H9 (cell line): ENCODE results near the gene KRT80. TPM values are rescaled to one million over a fixed set of nuclear protein-coding genes. Genes with fewer than 3 reads are reported as not detected.

Experiments
- DNase-seq: peaks from one replicate; pipeline ENCODE4 v3.0.0-alpha.2; 2017
- H2AFZ ChIP-seq: one replicate; pipeline ENCODE4 v1.6.1; 2013; ENCODE audit warnings: mild to moderate bottlenecking, low read length, control low read depth, moderate library complexity
- H2AK5ac ChIP-seq: 2 replicates; pipeline ENCODE4 v1.6.1; 2013; ENCODE audit warnings: low read length, control low read depth, mixed read lengths; ENCODE audit not compliant: insufficient read length
- H2BK120ac ChIP-seq: one replicate; pipeline ENCODE4 v1.6.1; 2013; ENCODE audit warnings: low read depth, mild to moderate bottlenecking, low read length, control low read depth, inconsistent platforms; ENCODE audit not compliant: poor library complexity, severe bottlenecking
- H2BK12ac ChIP-seq: 2 replicates; pipeline ENCODE4 v1.6.1; 2013; ENCODE audit warnings: low read length, control low read depth, mixed read lengths, low read depth; ENCODE audit not compliant: insufficient read length
- H2BK15ac ChIP-seq: 2 replicates; pipeline ENCODE4 v1.6.1; 2013; ENCODE audit warnings: low read depth, low read length, control low read depth
- H2BK20ac ChIP-seq: one replicate; pipeline ENCODE4 v1.6.1; 2013; ENCODE audit warnings: low read depth, mild to moderate bottlenecking, low read length, control low read depth, inconsistent platforms; ENCODE audit not compliant: poor library complexity, severe bottlenecking
- H2BK5ac ChIP-seq: 2 replicates; pipeline ENCODE4 v1.6.1; 2013; ENCODE audit warnings: low read length, control low read depth, mixed read lengths; ENCODE audit not compliant: insufficient read length
- H3K14ac ChIP-seq: 2 replicates; pipeline ENCODE4 v1.6.1; 2013; ENCODE audit warnings: low read length, control low read depth; ENCODE audit not compliant: insufficient read depth
- H3K18ac ChIP-seq: 2 replicates; pipeline ENCODE4 v1.6.1; 2013; ENCODE audit warnings: low read depth, mild to moderate bottlenecking, mixed read lengths, low read length, control low read depth; ENCODE audit not compliant: insufficient read length
- H3K23ac ChIP-seq: 2 replicates; pipeline ENCODE4 v1.6.1; 2013; ENCODE audit warnings: low read length, control low read depth, mixed read lengths, low read depth; ENCODE audit not compliant: insufficient read length
- H3K23me2 ChIP-seq: 2 replicates; pipeline ENCODE4 v1.6.1; 2013; ENCODE audit warnings: low read depth, mild to moderate bottlenecking, mixed read lengths, low read length, control low read depth; ENCODE audit not compliant: insufficient read length, poor library complexity, severe bottlenecking
- H3K27ac ChIP-seq: 2 replicates; pipeline ENCODE4 v1.5.1; 2013; ENCODE audit warnings: low read length, control low read depth, mixed read lengths, low read depth; ENCODE audit not compliant: insufficient read length
- H3K27me3 ChIP-seq: 2 replicates; pipeline ENCODE4 v1.6.1; 2013; ENCODE audit warnings: low read length, control low read depth, inconsistent platforms; ENCODE audit not compliant: insufficient read depth
- H3K4ac ChIP-seq: 2 replicates; pipeline ENCODE4 v1.6.1; 2013; ENCODE audit warnings: low read depth, mild to moderate bottlenecking, control low read depth, inconsistent platforms, low read length, moderate library complexity
- H3K4me1 ChIP-seq: 2 replicates; pipeline ENCODE4 v1.6.1; 2013; ENCODE audit warnings: low read length, control low read depth, inconsistent platforms; ENCODE audit not compliant: insufficient read depth
- H3K4me2 ChIP-seq: 2 replicates; pipeline ENCODE4 v1.6.1; 2013; ENCODE audit warnings: low read length, control low read depth, mixed read lengths; ENCODE audit not compliant: insufficient read length, insufficient read depth
- H3K56ac ChIP-seq: 2 replicates; pipeline ENCODE4 v1.6.1; 2013; ENCODE audit warnings: low read depth, mild to moderate bottlenecking, mixed read lengths, low read length, control low read depth; ENCODE audit not compliant: insufficient read length
- H3K79me1 ChIP-seq: 2 replicates; pipeline ENCODE4 v1.6.1; 2013; ENCODE audit warnings: low read depth, mild to moderate bottlenecking, moderate library complexity, low read length, control low read depth, inconsistent platforms; ENCODE audit not compliant: insufficient read depth, poor library complexity, severe bottlenecking
- H3K79me2 ChIP-seq: 2 replicates; pipeline ENCODE4 v1.6.1; 2013; ENCODE audit warnings: low read length, control low read depth, inconsistent platforms; ENCODE audit not compliant: insufficient read depth
- H3K9ac ChIP-seq: 2 replicates; pipeline ENCODE4 v1.6.1; 2013; ENCODE audit warnings: low read length, control low read depth, mixed read lengths; ENCODE audit not compliant: insufficient read length; ENCODE audit errors: extremely low read depth
- H3K9me3 ChIP-seq: one replicate; pipeline ENCODE4 v1.6.1; 2013; ENCODE audit warnings: low read depth, low read length, inconsistent platforms; ENCODE audit not compliant: control insufficient read depth
- H3T11ph ChIP-seq: one replicate; pipeline ENCODE4 v1.6.1; 2013; ENCODE audit warnings: mild to moderate bottlenecking, low read length, control low read depth, inconsistent platforms
- H4K20me1 ChIP-seq: one replicate; pipeline ENCODE4 v1.6.1; 2013; ENCODE audit not compliant: control insufficient read depth, insufficient read length, insufficient read depth
- H4K5ac ChIP-seq: 2 replicates; pipeline ENCODE4 v1.6.1; 2013; ENCODE audit warnings: low read depth, mild to moderate bottlenecking, mixed read lengths, low read length, control low read depth; ENCODE audit not compliant: insufficient read length
- H4K8ac ChIP-seq: replicated peaks from 2 replicates; pipeline ENCODE4 v1.6.1; 2013; ENCODE audit warnings: low read length, control low read depth, mixed read lengths, low read depth; ENCODE audit not compliant: insufficient read length
- H4K91ac ChIP-seq: 2 replicates; pipeline ENCODE4 v1.6.1; 2013; ENCODE audit warnings: low read depth, mild to moderate bottlenecking, moderate library complexity, mixed read lengths, low read length, control low read depth; ENCODE audit not compliant: insufficient read length
- H3K27ac Mint-ChIP-seq, 3 experiments: 2 replicates in 2 of 3; 3 replicates in 1 of 3; pipeline ENCODE4 v1.8.0; 2020 to 2021; ENCODE audit warnings: mixed read lengths in 3 of 3, mild to moderate bottlenecking in 1 of 3, moderate library complexity in 1 of 3
- H3K27me3 Mint-ChIP-seq: 2 replicates; pipeline ENCODE4 v1.8.0; 2021; ENCODE audit warnings: low read depth, mild to moderate bottlenecking, moderate library complexity, mixed read lengths
- H3K36me3 Mint-ChIP-seq, 3 experiments: 2 replicates in 2 of 3; 3 replicates in 1 of 3; pipeline ENCODE4 v1.8.0; 2020 to 2021; ENCODE audit warnings: low read depth in 3 of 3, mixed read lengths in 3 of 3; ENCODE audit not compliant: insufficient read depth in 1 of 3
- H3K4me1 Mint-ChIP-seq, 2 experiments: 2 replicates each; pipeline ENCODE4 v1.8.0; 2020; ENCODE audit warnings: mixed read lengths in 2 of 2
- H3K4me3 Mint-ChIP-seq, 2 experiments: 2 replicates in 1 of 2; 3 replicates in 1 of 2; pipeline ENCODE4 v1.8.0; 2020 to 2021; ENCODE audit warnings: mild to moderate bottlenecking in 2 of 2, mixed read lengths in 2 of 2, moderate library complexity in 1 of 2
- H3K9me3 Mint-ChIP-seq, 2 experiments: 2 replicates in 1 of 2; 3 replicates in 1 of 2; pipeline ENCODE4 v1.8.0; 2020; ENCODE audit warnings: mild to moderate bottlenecking in 2 of 2, mixed read lengths in 2 of 2, moderate library complexity in 1 of 2
- WGBS: extraction: QIAGEN DNeasy Blood & Tissue Kit; methylation state at CpG from one replicate; pipeline ENCODE4 v1.1.7; 2013; ENCODE audit warnings: missing lambda C conversion rate, low lambda C conversion rate, mixed read lengths; ENCODE audit not compliant: insufficient read length; ENCODE audit errors: extremely low coverage; 5-methylcytosine and 5-hydroxymethylcytosine counted together
- total RNA-seq: library from RNA; stranded (reverse); gene quantifications from 2 replicates; pipeline ENCODE4 v1.2.1, GENCODE V29; 2021
- TF ChIP-seq, protein P1 (sequence below): fragments of 200-600 bp; sonication (generic); conservative IDR thresholded peaks from 3 replicates; pipeline ENCODE4 v1.8.0; 2021; ENCODE audit warnings: antibody characterized with exemption, mild to moderate bottlenecking

KRT80 gene
- total RNA-seq, 1 experiment from 2014 or later, result not detected

- Histone ChIP-seq H3K4ac (no peak overlapping the region), H3K4me1 (peaks cover 3% of the 10 kb centered on the region; the same call in 1 of the 2 replicates), H2AK5ac (no peak overlapping the region), H3K14ac (peak overlapping the region; percentile 21; the same call in 1 of the 2 replicates), H4K20me1 (no peaks in the 10 kb centered on the region), H3K79me2 (no peaks in the 10 kb centered on the region), H3K79me1 (no peaks in the 10 kb centered on the region), H2BK20ac (no peak overlapping the region), H3K27ac (no peak overlapping the region), H2BK12ac (no peak overlapping the region), H4K5ac (no peak overlapping the region), H2BK5ac (no peak overlapping the region), H2BK120ac (no peak overlapping the region), H4K91ac (no peak overlapping the region), H3K9me3 (no peaks in the 10 kb centered on the region), H3K23me2 (no peaks in the 10 kb centered on the region), H3K18ac (no peak overlapping the region), H2BK15ac (no peak overlapping the region), H2AFZ (no peak overlapping the region), H3K56ac (no peak overlapping the region), H3K9ac (no peak overlapping the region), H3K23ac (no peak overlapping the region), H4K8ac (no peak overlapping the region), H3K27me3 (no peaks in the 10 kb centered on the region), H3K4me2 (no peak overlapping the region), H3T11ph (no peak overlapping the region)
- no peak for DNase-seq
- Mint-ChIP-seq H3K36me3 (no peaks in the 10 kb centered on the region; a peak in 1 of 7 replicates), H3K4me1 (peaks cover 10 to 34% of the 10 kb centered on the region in 2 experiments), H3K27ac (peak overlapping the region in 1 of 3 experiments; percentile 74; a peak in 2 of 7 replicates), H3K27me3 (peaks cover 2% of the 10 kb centered on the region; the same call in 1 of the 2 replicates), H3K9me3 (no peaks in the 10 kb centered on the region), H3K4me3 (no peak overlapping the region)
- TF ChIP-seq, protein P1, sequence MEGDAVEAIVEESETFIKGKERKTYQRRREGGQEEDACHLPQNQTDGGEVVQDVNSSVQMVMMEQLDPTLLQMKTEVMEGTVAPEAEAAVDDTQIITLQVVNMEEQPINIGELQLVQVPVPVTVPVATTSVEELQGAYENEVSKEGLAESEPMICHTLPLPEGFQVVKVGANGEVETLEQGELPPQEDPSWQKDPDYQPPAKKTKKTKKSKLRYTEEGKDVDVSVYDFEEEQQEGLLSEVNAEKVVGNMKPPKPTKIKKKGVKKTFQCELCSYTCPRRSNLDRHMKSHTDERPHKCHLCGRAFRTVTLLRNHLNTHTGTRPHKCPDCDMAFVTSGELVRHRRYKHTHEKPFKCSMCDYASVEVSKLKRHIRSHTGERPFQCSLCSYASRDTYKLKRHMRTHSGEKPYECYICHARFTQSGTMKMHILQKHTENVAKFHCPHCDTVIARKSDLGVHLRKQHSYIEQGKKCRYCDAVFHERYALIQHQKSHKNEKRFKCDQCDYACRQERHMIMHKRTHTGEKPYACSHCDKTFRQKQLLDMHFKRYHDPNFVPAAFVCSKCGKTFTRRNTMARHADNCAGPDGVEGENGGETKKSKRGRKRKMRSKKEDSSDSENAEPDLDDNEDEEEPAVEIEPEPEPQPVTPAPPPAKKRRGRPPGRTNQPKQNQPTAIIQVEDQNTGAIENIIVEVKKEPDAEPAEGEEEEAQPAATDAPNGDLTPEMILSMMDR, result no peak
- WGBS, result no CpG with 5 or more reads among the region's 18 CpGs
Measured at GRCh38 chr12:52202361-52203078, 10.7 kb upstream of the KRT80 start.
